ENCODE results near the gene COL4A1.

Gene COL4A1

DNA sequence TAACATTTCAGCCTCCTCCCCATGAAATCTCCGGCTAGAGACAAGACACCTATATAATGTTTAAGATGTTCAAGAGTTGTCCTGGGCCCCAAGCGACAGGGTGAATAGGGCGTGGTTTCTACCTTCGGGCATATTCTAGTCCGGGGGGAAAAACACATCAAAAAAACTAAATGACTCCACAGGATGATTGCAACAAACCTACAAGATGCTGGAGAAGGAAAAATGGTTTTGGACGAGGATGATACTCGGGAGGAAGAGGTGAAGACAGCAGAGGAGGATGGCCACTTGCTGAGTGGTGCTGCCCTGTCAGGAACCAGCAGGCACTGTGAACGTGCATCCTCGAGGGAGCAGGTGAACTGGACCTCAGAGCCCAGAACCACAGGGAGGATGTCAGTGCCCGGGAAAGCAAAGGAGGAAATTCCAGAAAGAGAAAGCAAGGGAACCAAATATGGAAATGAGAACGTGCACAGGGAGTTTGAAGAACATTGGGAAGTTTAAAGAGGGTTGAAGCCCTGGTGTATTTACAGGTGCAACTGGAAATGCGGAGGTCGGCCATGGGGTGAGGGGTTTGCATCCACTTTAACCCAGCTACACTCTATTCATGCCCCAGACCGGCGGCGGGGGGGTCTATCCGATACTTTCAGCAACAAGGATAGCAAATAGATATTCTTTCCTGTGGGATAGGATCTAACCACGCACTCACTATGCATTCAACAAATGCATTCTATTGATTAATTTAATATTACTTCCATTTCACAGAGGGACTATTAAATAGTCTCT lies 50.6 kb downstream of the COL4A1 start:
- no peak for DNase-seq

DNA sequence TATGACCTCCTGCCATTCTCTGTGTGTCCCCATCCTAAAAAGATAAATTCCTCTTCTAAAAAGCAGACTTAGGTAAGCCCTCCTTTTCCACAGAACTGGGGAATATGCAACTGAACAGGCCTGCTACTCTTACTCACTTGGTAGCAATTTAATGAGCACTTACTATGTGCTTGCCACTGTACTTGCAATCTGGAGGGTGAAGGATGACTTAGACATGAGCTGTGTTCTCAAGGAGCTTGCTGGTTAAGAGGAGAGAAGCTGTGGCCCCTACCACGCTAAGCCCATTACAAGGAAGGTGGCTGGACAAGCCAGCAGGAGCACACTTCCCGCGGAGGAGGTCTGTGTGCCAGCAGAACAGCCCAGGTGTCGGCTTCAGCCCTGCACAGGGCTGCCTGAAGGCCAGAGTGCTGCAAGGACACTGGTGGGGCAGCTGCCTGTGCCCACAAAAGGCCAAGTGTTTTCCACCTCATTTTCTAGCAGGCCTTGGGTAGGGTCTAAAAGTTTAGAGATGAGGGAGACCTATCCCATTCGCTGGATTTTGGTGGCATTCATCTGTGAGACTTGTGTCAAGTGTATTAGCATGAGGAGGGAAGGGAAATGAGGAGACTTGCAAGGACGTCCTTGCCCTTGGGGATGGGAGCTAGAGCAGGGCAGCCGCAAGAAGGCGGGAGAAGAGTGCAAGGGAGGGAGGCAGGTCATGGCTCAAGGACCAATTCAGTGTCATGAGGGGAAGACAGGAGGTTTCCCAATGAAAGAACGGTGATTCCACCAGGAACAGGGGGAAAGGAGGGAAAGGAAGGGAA lies 52.0 kb downstream of the COL4A1 start:
- DNase-seq, result no peak

DNA sequence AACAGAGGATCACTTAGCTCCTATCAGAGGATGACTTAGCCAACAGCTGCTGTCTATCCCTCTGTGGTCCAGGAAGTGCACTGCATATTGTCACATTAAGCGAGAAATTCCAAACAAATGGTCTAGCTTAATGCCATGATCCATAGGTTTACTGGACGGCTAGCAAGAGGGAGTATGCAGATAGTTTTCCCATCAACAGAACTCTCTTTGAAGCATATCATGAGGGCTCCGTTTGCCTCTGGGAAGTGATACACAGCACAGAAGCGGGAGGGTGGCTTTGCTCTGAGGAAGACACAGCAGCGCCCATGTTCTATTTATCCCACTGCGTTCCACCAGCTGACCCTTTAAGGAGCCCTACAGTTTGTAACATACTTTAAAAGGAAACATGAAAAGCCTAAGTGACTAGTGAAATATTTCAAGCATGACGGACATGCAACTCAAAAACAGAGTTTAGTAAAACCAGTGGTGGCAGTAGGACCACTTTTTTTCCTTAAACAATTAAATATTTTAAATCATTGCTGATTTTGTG lies 52.7 kb downstream of the COL4A1 start:
- DNase-seq, result no peak

DNA sequence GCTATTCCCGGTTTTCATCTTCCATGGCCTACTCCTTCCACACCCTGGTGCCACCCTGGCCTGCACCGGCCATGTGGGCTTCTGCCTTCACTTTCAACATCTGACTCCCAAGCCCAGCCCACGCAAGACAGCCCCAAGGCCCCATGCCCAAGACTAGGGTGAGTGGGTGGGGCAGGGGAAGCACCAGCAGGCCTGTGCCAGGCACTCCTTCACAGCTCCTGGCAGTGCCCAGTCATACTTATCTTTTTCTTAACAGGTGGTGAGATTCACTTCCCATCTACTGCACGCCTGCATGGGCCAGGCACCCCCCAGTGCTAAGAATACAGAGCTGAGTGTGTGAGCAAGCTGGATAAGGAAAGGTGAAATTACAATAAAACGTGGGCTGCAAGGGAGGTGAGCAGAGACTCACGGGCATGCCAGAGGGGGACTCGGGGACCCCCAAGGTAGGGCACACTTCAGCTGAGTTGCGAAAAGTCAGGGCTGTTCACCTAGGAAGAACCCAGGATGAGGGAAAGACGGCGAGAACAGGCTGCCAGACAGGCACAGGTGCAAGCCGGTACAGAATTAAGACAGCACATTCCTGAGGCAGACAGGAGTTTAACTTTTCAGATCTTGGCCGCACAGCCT lies 55.7 kb downstream of the COL4A1 start:
- DNase-seq, result no peak

DNA sequence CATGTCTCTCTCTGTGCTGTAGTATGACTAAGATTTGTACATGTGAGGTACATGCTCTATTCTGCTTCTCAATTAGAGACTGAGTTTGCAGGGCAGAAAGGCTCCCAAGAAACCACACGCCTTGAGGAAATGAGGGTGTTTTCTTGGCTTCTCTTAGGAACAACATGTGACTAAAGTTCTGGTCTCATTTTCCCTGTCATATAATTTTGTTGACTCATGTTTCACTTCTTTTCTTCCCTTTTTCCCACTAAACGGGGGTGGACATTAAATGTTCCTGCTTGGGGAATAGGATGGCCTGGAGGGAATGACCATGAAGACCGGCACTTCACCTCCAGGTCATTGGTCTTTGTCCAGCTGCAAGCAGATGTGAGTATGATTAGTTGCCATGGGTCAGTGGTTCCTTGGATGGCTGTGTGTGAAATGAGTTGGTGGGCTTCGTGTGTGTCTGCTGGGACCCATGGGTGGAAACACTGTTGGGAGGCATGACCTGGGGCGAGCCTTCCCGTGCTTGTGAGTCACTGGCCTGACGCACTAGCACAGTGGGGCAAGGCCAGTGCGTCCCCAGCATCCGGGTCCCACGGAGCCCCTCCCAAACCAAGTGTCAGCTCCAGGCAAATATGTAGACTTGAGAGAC lies 56.6 kb downstream of the COL4A1 start:
- DNase-seq, result no peak

GRCh38 chr13:110249326-110249725 lies 57.6 kb downstream of the COL4A1 start:
- no peak for DNase-seq

DNA sequence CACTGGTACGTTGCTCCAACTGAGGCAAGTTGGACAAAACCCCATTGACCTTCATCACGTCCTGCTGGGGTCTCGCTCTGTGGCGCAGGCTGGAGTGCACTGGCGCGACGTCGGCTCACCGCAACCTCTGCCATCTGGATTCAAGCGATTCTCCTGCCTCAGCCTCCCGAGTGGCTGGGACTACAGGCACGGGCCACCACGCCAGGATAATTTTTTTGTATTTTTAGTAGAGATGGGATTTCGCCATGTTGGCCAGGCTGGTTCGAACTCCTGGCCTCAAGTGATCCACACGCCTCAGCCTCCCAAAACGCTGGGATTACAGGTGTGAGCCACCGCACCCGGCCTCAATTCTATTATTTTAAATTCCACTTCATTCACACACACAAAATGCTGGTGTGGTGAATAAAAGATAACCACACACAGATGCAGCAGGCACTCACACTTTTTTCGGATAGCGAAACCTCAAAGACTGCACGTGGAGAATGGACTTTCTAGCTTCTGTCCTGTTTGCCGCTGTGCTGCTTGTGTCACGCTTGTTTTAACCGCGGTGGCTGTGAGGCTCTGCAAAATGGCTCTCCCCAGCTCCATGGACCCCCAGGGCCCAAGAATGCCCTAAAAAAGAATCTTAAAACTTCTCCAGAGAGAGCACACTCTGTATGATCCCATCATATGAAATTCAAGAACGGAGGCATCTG lies 58.4 kb downstream of the COL4A1 start:
- no peak for DNase-seq

GRCh38 chr13:110246530-110246929 lies 60.4 kb downstream of the COL4A1 start:
- no peak for DNase-seq

GRCh38 chr13:110245416-110245899 lies 61.5 kb downstream of the COL4A1 start:
- DNase-seq, result no peak

GRCh38 chr13:110244976-110245375 lies 62.0 kb downstream of the COL4A1 start:
- DNase-seq, result no peak

GRCh38 chr13:110244071-110244830 lies 62.7 kb downstream of the COL4A1 start:
- DNase-seq, result no peak

DNA sequence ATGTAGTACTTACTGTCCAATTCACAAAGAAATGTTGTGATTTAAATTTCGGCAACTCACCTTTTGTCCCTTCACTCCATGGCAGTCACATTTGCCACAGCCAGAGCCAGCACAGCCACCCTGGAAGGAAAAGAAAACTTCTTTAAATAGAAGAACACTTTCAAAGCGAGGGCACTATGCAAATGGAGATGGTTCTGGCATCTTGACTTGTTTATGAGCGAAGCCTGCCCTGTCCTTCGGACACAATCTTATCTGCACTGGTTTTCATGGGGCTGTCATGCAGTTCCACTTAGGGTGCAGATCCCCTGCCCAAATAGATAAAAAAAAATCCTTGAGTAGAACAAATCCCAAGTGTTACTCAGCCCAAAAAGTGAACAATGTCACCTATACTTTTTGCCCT lies 64.3 kb downstream of the COL4A1 start:
- DNase-seq, result no peak

DNA sequence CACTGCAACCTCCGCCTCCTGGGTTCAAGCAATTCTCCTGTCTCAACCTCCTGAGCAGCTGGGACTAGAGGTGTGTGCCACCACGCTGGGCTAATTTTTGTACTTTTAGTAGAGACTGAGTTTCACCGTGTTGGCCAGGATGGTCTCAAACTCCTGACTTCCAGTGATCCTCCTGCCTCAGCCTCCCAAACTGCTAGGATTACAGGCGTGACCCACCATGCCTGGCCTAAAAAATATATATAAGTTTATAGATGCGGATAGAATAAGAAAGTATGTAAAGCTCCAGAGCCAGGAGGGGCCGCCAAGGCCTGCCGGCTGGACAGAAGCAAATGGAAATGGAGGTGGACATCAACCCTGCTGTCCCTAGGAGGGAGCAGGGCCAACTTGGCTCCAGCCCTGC lies 66.0 kb downstream of the COL4A1 start:
- DNase-seq, result no peak

DNA sequence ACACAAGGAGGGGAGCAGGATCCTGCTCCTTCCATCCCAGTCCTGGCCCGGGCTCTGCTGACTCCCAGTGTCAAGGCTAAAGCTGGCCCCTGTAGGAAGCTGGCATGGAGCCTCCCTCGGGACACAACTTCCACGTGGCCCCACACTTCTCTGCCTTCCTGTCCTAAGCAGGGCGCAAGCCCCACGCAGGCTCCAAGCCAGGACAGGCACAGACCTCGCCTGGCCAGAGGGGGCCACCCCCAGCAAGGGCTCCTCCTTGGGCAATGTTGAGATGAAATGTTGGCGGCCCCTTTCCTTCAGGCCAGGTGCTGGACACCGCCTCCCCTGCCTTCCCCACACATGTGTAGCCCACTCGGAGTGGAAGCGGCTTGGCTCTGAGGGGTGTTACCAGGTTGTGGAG lies 66.6 kb downstream of the COL4A1 start:
- DNase-seq, result no peak

GRCh38 chr13:110239280-110240125 lies 67.5 kb downstream of the COL4A1 start:
- DNase-seq, result no peak

- no peak for DNase-seq
These were observed 68.2 kb downstream of the COL4A1 start for GRCh38 chr13:110238818-110239195.

DNA sequence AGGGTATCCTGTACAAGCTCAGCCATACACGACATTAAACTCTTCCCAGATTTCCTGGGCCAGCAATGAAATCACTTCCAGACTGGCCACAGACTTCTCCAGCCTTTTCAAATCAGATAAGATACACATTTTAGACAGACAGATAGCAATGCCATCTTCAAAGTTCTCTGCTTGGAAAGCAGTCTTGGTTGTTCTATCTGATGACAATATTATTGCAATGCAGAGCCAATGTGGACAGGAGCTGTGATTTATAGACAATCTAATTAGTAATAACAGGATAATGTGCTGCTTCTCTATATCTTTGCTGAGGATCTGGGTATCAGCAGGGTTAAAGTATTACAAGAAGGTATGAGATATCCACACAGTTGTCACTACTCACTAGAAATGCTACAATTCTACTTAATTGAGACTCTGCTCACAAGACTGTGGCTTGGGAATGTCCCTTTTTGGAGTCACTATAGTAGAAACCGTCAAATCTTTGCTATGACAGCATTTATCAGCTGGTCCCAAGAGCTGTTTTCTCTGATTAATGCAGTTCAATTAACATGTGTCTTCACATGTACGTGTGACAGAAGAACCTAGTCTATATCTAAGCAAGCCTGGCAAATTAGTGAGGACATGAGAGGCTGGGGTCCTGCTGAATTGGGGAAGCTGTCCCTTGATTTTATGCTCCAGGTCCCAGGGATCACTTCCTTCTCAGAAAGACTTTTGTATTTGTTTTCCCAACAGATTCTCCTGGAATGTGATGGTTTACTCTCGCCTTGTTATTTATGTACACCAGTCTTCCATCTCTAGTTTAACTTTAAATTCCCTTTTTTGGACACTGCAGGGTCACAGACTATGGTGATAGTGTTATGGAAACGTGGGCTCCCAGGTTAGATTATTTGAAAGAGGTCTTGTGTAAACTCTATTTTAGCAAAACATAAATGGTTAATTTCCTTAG lies 68.8 kb downstream of the COL4A1 start:
- DNase-seq, result no peak

GRCh38 chr13:110236831-110237261 lies 70.1 kb downstream of the COL4A1 start:
- no peak for DNase-seq

- DNase-seq, result no peak
These were observed 70.5 kb downstream of the COL4A1 start for GRCh38 chr13:110236431-110236830.
